ENCODE measurements around the gene CHL1.

The CHL1 gene

DNA sequence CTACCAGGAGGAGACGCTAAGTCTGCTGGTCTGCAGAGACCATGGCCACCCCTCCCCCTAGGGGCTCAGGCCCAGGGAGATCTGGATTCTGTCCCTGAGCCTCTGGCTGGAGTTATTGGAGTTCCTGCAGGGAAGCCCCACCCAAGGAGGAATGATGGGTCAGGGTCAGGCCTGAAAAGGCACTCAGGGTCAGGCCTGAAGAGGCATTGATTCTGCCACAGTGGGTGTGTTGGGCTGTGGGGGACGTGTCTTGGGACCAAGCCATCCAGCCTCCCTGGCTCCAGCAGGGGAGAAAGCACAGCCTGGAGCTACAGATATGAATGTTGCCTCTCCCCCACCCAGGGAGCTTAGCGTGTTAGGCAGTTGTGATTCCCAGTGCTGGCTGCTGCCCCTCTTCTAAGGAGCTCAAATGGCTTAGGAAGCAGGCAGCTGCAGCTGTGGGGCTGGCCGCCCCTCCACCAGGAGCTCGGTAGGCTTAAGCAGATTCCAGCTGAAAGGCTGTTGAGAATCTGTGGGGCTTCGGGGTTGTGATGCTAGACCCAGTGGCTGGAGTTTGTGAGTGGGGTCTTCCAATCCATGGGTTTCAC lies 176.7 kb downstream of the CHL1 start:
- DNase-seq (ENCODE audit: low read depth): no peak
- TF ChIP-seq, protein P1, sequence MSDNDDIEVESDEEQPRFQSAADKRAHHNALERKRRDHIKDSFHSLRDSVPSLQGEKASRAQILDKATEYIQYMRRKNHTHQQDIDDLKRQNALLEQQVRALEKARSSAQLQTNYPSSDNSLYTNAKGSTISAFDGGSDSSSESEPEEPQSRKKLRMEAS (IDR thresholded peaks at IDR 0.05; ENCODE audit: low read depth, low read length): no peak
- TF ChIP-seq MYC (IDR thresholded peaks at IDR 0.05; ENCODE audit: low read depth, low read length) (no peak), POLR2A (IDR thresholded peaks at IDR 0.05; ENCODE audit: extremely low read depth, insufficient read length) (no peak)
- TF ChIP-seq, protein P2, sequence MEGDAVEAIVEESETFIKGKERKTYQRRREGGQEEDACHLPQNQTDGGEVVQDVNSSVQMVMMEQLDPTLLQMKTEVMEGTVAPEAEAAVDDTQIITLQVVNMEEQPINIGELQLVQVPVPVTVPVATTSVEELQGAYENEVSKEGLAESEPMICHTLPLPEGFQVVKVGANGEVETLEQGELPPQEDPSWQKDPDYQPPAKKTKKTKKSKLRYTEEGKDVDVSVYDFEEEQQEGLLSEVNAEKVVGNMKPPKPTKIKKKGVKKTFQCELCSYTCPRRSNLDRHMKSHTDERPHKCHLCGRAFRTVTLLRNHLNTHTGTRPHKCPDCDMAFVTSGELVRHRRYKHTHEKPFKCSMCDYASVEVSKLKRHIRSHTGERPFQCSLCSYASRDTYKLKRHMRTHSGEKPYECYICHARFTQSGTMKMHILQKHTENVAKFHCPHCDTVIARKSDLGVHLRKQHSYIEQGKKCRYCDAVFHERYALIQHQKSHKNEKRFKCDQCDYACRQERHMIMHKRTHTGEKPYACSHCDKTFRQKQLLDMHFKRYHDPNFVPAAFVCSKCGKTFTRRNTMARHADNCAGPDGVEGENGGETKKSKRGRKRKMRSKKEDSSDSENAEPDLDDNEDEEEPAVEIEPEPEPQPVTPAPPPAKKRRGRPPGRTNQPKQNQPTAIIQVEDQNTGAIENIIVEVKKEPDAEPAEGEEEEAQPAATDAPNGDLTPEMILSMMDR (IDR thresholded peaks at IDR 0.05; ENCODE audit: low read depth, low read length): no peak
- no peak overlapping the region for H3K4me3 ChIP-seq (ENCODE audit: low read depth, low read length)

DNA sequence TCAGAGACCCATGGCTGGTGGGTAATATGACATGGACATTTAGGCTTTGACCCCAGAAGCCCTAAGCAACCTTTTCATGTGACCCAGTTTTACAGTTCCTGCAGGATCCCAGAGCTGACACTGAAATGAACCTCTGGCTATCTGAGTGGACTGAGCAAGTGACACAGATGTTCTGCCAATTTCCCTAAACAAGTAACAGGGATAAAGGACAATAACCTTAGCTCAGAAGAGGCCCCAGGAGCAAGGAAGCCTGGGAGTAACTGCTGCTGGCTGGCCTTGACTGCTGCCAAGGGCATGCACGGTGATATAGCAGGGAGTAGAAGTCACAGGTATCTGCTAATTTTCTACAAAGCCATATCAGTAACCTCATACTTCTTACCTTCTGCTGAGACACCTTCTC lies 177.9 kb downstream of the CHL1 start:
- TF ChIP-seq, protein P2 (IDR thresholded peaks at IDR 0.05; ENCODE audit: low read depth, low read length): no peak
- TF ChIP-seq MYC (IDR thresholded peaks at IDR 0.05; ENCODE audit: low read depth, low read length): no peak
- no peak for TF ChIP-seq POLR2A (IDR thresholded peaks at IDR 0.05; ENCODE audit: extremely low read depth, insufficient read length)
- TF ChIP-seq, protein P1 (IDR thresholded peaks at IDR 0.05; ENCODE audit: low read depth, low read length): no peak
- no peak overlapping the region for H3K4me3 ChIP-seq (ENCODE audit: low read depth, low read length)

DNA sequence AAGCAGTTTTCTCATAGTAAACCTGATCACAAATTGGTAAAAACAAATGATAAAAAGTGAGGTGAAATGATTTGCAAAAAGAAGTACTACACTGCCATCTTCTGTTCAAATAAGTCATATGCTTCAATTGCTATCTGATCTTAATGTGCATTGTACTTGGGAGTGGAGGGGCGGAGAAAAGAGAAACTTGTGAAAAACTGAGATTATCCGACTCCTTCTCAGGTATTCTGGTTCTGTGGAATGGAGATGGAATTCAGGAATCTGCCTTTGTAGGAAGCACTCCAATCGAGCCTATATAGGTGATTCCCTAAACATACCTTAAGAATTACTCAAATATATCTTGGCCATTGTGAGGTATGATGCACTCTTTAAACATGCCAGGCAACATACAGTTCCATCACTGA lies 180.6 kb downstream of the CHL1 start:
- TF ChIP-seq MYC (IDR thresholded peaks at IDR 0.05; ENCODE audit: low read depth, low read length): no peak
- TF ChIP-seq, protein P1 (IDR thresholded peaks at IDR 0.05; ENCODE audit: low read depth, low read length): no peak
- no peak for TF ChIP-seq POLR2A (IDR thresholded peaks at IDR 0.05; ENCODE audit: extremely low read depth, insufficient read length)
- TF ChIP-seq, protein P2 (IDR thresholded peaks at IDR 0.05; ENCODE audit: low read depth, low read length): no peak
- DNase-seq (ENCODE audit: low read depth): peak; percentile 36
- no peak overlapping the region for H3K4me3 ChIP-seq (ENCODE audit: low read depth, low read length)

More for the DNA sequence above, 177.9 kb downstream of the CHL1 start:
- no peak for DNase-seq (ENCODE audit: low read depth)

DNA sequence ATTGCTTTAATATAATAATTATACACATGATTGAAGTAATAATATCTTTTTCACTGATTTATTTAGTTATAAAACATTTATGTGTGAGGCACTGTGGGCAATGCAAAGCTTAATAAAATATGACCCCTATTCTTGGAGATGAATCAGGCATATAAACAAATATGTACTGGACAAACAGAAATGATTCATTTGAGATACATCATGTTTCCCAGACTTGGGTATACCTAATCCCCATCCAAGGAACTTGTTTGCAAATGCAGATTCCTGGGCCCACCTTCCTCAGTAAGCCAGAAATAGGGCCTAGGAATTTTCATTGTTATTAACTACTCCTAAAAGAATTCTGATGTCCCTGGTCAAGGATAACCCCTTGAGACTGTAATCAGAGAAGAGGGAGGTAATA lies 184.2 kb downstream of the CHL1 start:
- H3K4me3 ChIP-seq (ENCODE audit: low read depth, low read length): no peak overlapping the region
- no peak for DNase-seq (ENCODE audit: low read depth)
- TF ChIP-seq, protein P1 (IDR thresholded peaks at IDR 0.05; ENCODE audit: low read depth, low read length): no peak
- TF ChIP-seq MYC (IDR thresholded peaks at IDR 0.05; ENCODE audit: low read depth, low read length): no peak
- no peak for TF ChIP-seq POLR2A (IDR thresholded peaks at IDR 0.05; ENCODE audit: extremely low read depth, insufficient read length)
- TF ChIP-seq, protein P2 (IDR thresholded peaks at IDR 0.05; ENCODE audit: low read depth, low read length): no peak

DNA sequence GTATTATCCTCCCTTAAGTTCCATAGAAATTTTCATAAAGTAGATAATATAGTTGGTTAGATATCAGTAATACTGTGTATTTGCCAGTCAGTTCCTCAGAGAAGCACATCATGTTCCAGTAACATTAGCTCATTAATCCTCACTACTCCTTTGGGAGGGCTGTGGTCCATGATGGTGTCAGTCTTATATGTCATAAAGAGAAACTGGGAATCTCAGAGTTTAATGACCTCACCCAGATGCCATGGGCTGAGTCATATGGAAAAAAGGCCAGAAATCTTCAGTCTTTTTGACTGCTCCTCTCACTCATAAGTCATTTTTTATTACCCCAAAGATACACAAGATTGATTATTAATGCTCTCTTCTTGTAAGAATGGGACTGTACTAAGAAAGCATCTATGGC lies 188.6 kb downstream of the CHL1 start:
- DNase-seq (ENCODE audit: low read depth): no peak
- TF ChIP-seq MYC (IDR thresholded peaks at IDR 0.05; ENCODE audit: low read depth, low read length) (no peak), POLR2A (IDR thresholded peaks at IDR 0.05; ENCODE audit: extremely low read depth, insufficient read length) (no peak)
- TF ChIP-seq, protein P1 (IDR thresholded peaks at IDR 0.05; ENCODE audit: low read depth, low read length): no peak
- TF ChIP-seq, protein P2 (IDR thresholded peaks at IDR 0.05; ENCODE audit: low read depth, low read length): no peak
- H3K4me3 ChIP-seq (ENCODE audit: low read depth, low read length): no peak overlapping the region

All from NB4 (cell line).